Hepatocyte (in vitro differentiated cells): Measurements from ENCODE around the gene HEBP1.

Source experiments
- EZH2 ChIP-seq: fragments of 200-600 bp; sonication (generic); IDR thresholded peaks from 2 replicates; pipeline ENCODE4 v1.6.1; 2016; ENCODE audit warnings: antibody characterized with exemption, mild to moderate bottlenecking, borderline replicate concordance
- EZH2phosphoT487 ChIP-seq: fragments of 200-600 bp; sonication (generic); IDR thresholded peaks from one replicate; pipeline ENCODE4 v1.6.1; 2018; ENCODE audit warnings: antibody characterized with exemption, mild to moderate bottlenecking, low read depth, moderate library complexity; ENCODE audit not compliant: unreplicated experiment, severe bottlenecking
- TF ChIP-seq, protein P1 (sequence below): fragments of 200-600 bp; sonication (generic); IDR thresholded peaks from 2 replicates; pipeline ENCODE4 v1.5.1; 2016; ENCODE audit warnings: antibody characterized with exemption, mild to moderate bottlenecking; ENCODE audit not compliant: poor library complexity

DNA sequence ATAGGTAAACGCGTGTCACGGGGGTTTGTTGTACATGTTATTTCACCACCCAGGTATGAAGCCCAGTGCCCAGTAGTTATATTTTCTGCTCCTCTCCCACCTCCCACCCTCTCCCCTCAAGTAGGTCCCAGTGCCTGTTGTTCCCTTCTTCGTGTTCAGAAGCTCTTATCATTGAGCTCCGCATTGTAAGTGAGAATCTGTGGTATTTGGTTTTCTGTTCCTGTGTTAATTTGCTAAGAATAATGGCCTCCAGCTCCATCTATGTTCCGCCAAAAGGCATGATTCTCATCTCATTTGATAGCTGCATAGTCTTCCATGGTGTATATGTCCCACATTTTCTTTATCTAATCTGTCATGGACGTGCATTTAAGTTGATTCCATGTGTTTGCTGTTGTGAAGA is 41.2 kb downstream of the HEBP1 start:
- TF ChIP-seq, protein P1, sequence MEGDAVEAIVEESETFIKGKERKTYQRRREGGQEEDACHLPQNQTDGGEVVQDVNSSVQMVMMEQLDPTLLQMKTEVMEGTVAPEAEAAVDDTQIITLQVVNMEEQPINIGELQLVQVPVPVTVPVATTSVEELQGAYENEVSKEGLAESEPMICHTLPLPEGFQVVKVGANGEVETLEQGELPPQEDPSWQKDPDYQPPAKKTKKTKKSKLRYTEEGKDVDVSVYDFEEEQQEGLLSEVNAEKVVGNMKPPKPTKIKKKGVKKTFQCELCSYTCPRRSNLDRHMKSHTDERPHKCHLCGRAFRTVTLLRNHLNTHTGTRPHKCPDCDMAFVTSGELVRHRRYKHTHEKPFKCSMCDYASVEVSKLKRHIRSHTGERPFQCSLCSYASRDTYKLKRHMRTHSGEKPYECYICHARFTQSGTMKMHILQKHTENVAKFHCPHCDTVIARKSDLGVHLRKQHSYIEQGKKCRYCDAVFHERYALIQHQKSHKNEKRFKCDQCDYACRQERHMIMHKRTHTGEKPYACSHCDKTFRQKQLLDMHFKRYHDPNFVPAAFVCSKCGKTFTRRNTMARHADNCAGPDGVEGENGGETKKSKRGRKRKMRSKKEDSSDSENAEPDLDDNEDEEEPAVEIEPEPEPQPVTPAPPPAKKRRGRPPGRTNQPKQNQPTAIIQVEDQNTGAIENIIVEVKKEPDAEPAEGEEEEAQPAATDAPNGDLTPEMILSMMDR, result no peak
- no peak for TF ChIP-seq EZH2
- no peak for TF ChIP-seq EZH2phosphoT487
